Measurements from ENCODE around the gene CDK6.

DNA sequence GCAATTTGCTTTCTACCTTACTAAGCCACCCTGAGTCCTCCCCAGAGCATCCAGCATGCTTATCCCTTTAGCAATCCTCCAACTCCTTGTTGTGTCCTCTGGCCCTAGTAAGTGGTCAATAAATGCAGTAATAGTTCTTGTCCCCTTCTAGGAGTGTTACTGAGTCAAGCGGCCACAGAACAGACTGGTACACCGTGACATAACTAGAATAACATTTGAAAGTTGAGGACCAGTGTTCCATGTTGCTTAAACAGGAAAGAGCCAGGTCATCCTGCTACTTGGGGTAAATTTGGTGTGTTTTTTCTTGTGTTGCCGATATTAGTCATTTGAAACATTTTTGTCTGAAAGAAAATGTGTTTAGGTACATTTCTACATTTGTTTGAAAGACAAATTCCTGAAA, 4.8 kb upstream of the CDK6 start:
- TF ChIP-seq, protein P1, sequence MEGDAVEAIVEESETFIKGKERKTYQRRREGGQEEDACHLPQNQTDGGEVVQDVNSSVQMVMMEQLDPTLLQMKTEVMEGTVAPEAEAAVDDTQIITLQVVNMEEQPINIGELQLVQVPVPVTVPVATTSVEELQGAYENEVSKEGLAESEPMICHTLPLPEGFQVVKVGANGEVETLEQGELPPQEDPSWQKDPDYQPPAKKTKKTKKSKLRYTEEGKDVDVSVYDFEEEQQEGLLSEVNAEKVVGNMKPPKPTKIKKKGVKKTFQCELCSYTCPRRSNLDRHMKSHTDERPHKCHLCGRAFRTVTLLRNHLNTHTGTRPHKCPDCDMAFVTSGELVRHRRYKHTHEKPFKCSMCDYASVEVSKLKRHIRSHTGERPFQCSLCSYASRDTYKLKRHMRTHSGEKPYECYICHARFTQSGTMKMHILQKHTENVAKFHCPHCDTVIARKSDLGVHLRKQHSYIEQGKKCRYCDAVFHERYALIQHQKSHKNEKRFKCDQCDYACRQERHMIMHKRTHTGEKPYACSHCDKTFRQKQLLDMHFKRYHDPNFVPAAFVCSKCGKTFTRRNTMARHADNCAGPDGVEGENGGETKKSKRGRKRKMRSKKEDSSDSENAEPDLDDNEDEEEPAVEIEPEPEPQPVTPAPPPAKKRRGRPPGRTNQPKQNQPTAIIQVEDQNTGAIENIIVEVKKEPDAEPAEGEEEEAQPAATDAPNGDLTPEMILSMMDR (IDR thresholded peaks at IDR 0.05): no peak
- no peak for TF ChIP-seq POLR2A (IDR thresholded peaks at IDR 0.05)

Measured in thyroid gland (tissue), 4 donors.